ENCODE measurements around the gene APEH. TPM values are rescaled to one million over a fixed set of nuclear protein-coding genes. Genes with fewer than 3 reads are reported as not detected.

Gene APEH
- total RNA-seq, 1 experiment from 2014 or later: 215 TPM

DNA sequence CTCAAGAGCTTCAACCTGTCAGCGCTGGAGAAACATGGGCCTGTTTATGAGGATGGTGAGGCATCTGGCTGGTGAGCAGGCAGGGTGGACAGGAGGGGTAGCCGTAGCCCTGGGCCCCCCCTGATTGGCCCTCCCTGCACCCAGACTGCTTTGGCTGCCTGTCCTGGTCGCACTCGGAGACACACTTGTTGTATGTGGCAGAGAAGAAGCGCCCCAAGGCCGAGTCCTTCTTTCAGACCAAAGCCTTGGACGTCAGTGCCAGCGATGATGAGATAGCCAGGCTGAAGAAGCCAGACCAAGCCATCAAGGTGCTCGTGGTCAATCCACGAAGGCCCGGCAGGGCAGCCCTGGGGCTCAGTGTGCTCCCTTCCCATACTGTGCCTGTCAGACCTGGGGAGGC lies 1.8 kb downstream of the APEH start:
- Mint-ChIP-seq H3K4me1 (peaks cover 12 to 17% of the 10 kb centered on the region in 2 experiments), H3K27me3 (ENCODE audit: low read depth) (no peaks in the 10 kb centered on the region; the same call in 1 of the 2 replicates), H3K36me3 (ENCODE audit: insufficient read depth in 1 of 3, low read depth in 3 of 3) (peaks cover 29 to 48% (median 48%) of the 10 kb centered on the region in 3 experiments; a peak in 6 of 7 replicates), H3K9me3 (no peaks in the 10 kb centered on the region), H3K4me3 (peak overlapping the region; percentile 94 to 95; a peak in 4 of 5 replicates), H3K27ac (no peak overlapping the region)
- H3K27me3 ChIP-seq (ENCODE audit: insufficient read depth, low read length): no peaks in the 10 kb centered on the region
- no peak overlapping the region for H3K9ac ChIP-seq (ENCODE audit: extremely low read depth, insufficient read length, low read length)
- H3K79me2 ChIP-seq (ENCODE audit: insufficient read depth, low read length): no peaks in the 10 kb centered on the region; the same call in 1 of the 2 replicates
- H4K91ac ChIP-seq (ENCODE audit: insufficient read length, low read depth, low read length): no peak overlapping the region
- H2BK15ac ChIP-seq (ENCODE audit: low read depth, low read length): no peak overlapping the region
- H2AFZ ChIP-seq (ENCODE audit: low read length): no peak overlapping the region
- H3K14ac ChIP-seq (ENCODE audit: insufficient read depth, low read length): no peak overlapping the region
- no peaks in the 10 kb centered on the region for H3K9me3 ChIP-seq (ENCODE audit: control insufficient read depth, low read depth, low read length)
- no peak for DNase-seq
- no peak overlapping the region for H3T11ph ChIP-seq (ENCODE audit: low read length)
- H3K4me1 ChIP-seq (ENCODE audit: insufficient read depth, low read length): no peaks in the 10 kb centered on the region; the same call in 1 of the 2 replicates
- peaks cover 8% of the 10 kb centered on the region for H3K23me2 ChIP-seq (ENCODE audit: insufficient read length, low read depth, low read length, poor library complexity, severe bottlenecking)
- no peak overlapping the region for H4K5ac ChIP-seq (ENCODE audit: insufficient read length, low read depth, low read length)
- H3K56ac ChIP-seq (ENCODE audit: insufficient read length, low read depth, low read length): no peak overlapping the region
- no CpG with 5 or more reads among the region's 11 CpGs for WGBS (ENCODE audit: extremely low coverage, insufficient read length, low lambda C conversion rate)
- H3K23ac ChIP-seq (ENCODE audit: insufficient read length, low read depth, low read length): no peak overlapping the region
- H3K4me2 ChIP-seq (ENCODE audit: insufficient read depth, insufficient read length, low read length): no peak overlapping the region
- no peak overlapping the region for H2BK20ac ChIP-seq (ENCODE audit: low read depth, low read length, poor library complexity, severe bottlenecking)
- H3K79me1 ChIP-seq (ENCODE audit: insufficient read depth, low read depth, low read length, poor library complexity, severe bottlenecking): peaks cover 4% of the 10 kb centered on the region
- no peak overlapping the region for H2BK12ac ChIP-seq (ENCODE audit: insufficient read length, low read depth, low read length)
- H2AK5ac ChIP-seq (ENCODE audit: insufficient read length, low read length): no peak overlapping the region
- no peaks in the 10 kb centered on the region for H4K20me1 ChIP-seq (ENCODE audit: control insufficient read depth, insufficient read depth, insufficient read length)
- TF ChIP-seq, protein P1, sequence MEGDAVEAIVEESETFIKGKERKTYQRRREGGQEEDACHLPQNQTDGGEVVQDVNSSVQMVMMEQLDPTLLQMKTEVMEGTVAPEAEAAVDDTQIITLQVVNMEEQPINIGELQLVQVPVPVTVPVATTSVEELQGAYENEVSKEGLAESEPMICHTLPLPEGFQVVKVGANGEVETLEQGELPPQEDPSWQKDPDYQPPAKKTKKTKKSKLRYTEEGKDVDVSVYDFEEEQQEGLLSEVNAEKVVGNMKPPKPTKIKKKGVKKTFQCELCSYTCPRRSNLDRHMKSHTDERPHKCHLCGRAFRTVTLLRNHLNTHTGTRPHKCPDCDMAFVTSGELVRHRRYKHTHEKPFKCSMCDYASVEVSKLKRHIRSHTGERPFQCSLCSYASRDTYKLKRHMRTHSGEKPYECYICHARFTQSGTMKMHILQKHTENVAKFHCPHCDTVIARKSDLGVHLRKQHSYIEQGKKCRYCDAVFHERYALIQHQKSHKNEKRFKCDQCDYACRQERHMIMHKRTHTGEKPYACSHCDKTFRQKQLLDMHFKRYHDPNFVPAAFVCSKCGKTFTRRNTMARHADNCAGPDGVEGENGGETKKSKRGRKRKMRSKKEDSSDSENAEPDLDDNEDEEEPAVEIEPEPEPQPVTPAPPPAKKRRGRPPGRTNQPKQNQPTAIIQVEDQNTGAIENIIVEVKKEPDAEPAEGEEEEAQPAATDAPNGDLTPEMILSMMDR (conservative IDR thresholded peaks at IDR 0.05): no peak
- no peak overlapping the region for H2BK5ac ChIP-seq (ENCODE audit: insufficient read length, low read length)
- no peak overlapping the region for H3K18ac ChIP-seq (ENCODE audit: insufficient read length, low read depth, low read length)
- H2BK120ac ChIP-seq (ENCODE audit: low read depth, low read length, poor library complexity, severe bottlenecking): no peak overlapping the region
- H3K4ac ChIP-seq (ENCODE audit: low read depth, low read length): no peak overlapping the region
- no peak overlapping the region for H4K8ac ChIP-seq (replicated peaks; ENCODE audit: insufficient read length, low read depth, low read length)
- no peak overlapping the region for H3K27ac ChIP-seq (ENCODE audit: insufficient read length, low read depth, low read length)
